ENCODE data around the gene SLC7A10. TPM values are rescaled to one million over a fixed set of nuclear protein-coding genes. Genes with fewer than 3 reads are reported as not detected.
"Not testable (repeated sequence)": the region's sequence is repeated elsewhere in the genome, so short reads cannot be mapped to it uniquely, and the experiment has no call there.

The SLC7A10 gene
- total RNA-seq, 1 donor from 2014 or later: not detected

- peaks cover 11% of the 10 kb centered on the region for H3K36me3 Mint-ChIP-seq (ENCODE audit: low read depth)
- no peak for DNase-seq (ENCODE audit: low spot score)
- no peak overlapping the region for H3K27ac Mint-ChIP-seq
- no peak overlapping the region for H3K4me3 Mint-ChIP-seq (ENCODE audit: low read depth)
- no peaks in the 10 kb centered on the region for H3K4me1 Mint-ChIP-seq (ENCODE audit: low read depth)
- peaks cover 33% of the 10 kb centered on the region for H3K27me3 Mint-ChIP-seq (ENCODE audit: low read depth)
- peaks cover 17% of the 10 kb centered on the region for H3K9me3 Mint-ChIP-seq
- intact Hi-C loops (cut with micrococcal nuclease): no loop called here
These were observed 4.3 kb upstream of the SLC7A10 start for GRCh38 chr19:33229962-33230361.

DNA sequence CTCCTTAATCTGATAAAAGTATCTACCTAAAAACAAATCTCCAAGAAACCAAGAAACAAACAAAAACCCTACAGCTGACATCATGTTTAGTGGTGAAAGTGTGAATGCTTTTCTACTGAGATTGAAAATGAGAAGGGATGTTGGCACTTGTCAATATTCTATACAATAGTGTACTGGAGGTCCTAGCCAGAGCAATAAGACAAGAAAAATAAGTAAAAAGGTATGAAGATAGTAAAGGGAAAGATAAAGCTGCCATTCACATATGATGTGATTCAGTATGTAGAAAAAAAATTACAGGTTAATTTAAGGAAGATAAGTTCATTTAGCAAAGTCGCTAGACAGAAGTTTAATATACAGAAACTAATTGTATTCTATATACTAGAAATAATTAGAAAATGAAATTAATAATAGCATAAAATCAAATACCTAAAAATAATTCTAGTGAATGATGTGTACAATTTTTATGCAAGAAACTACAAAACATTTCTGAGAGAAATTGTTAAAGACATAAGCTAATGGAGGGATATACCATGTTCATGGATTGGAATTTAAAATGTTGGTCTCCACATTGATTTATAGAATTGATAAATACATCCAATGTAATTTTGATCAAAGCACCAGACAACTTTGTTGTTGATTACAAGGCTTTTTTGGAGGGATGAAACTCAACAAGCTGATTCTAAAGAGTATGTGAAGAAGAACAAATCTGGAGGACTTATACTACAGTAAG lies 2.4 kb upstream of the SLC7A10 start:
- intact Hi-C loops (cut with micrococcal nuclease): no loop called here
- Mint-ChIP-seq H3K4me3 (ENCODE audit: low read depth) (no peak overlapping the region), H3K36me3 (ENCODE audit: low read depth) (peaks cover 11% of the 10 kb centered on the region), H3K27me3 (ENCODE audit: low read depth) (peaks cover 45% of the 10 kb centered on the region), H3K4me1 (ENCODE audit: low read depth) (no peaks in the 10 kb centered on the region), H3K27ac (no peak overlapping the region), H3K9me3 (peaks cover 17% of the 10 kb centered on the region)
- no peak for DNase-seq (ENCODE audit: low spot score)

GRCh38 chr19:33227242-33227650 lies 1.6 kb upstream of the SLC7A10 start:
- H3K36me3 Mint-ChIP-seq (ENCODE audit: low read depth): peaks cover 11% of the 10 kb centered on the region
- H3K9me3 Mint-ChIP-seq: peaks cover 17% of the 10 kb centered on the region
- peaks cover 47% of the 10 kb centered on the region for H3K27me3 Mint-ChIP-seq (ENCODE audit: low read depth)
- no peaks in the 10 kb centered on the region for H3K4me1 Mint-ChIP-seq (ENCODE audit: low read depth)
- no peak overlapping the region for H3K4me3 Mint-ChIP-seq (ENCODE audit: low read depth)
- intact Hi-C loops (cut with micrococcal nuclease): no loop called here
- DNase-seq (ENCODE audit: low spot score): no peak
- H3K27ac Mint-ChIP-seq: no peak overlapping the region

- Mint-ChIP-seq H3K4me3 (ENCODE audit: low read depth) (no peak overlapping the region), H3K4me1 (ENCODE audit: low read depth) (no peaks in the 10 kb centered on the region), H3K9me3 (peaks cover 17% of the 10 kb centered on the region), H3K36me3 (ENCODE audit: low read depth) (peaks cover 11% of the 10 kb centered on the region), H3K27ac (no peak overlapping the region), H3K27me3 (ENCODE audit: low read depth) (peaks cover 47% of the 10 kb centered on the region)
- intact Hi-C loops (cut with micrococcal nuclease): no loop called here
- no peak for DNase-seq (ENCODE audit: low spot score)
These were observed 1.0 kb upstream of the SLC7A10 start for GRCh38 chr19:33226550-33227241.

DNA sequence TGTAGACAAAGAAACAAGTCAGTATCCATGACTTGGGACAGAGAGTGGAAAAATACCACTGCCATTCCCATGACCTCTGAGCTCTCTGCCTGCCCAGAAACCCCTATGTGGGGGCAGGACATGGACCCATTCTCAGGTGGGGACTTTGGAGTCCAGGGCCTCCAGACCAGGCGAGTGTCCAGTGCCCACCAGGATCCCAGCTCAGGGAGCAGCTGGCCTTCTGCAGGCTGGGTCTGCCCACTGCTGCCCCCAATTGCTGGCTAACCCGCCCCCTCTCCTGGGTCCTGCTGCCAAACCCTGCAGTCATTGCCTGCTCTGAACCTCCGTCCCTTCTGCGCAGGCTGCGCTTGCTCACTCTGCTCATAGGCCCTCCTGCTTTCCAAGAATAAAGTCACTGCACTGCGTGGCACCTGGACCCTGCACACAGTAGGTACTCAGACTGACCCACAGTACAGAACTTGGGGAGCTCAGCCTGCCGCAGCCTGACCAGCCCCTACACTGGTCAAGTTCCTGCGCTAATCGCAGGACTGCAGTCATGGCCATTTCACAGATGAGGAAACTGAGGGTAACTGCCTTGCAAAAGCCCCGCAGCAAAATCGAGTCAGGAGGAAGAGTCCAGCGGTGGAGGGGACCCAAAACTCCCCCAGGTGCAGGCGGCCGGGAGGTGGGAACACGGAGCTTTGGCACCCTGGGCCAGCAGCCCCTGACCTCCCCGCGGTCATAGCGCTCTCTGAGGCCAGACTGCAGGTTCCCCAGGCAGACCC lies 774 bp downstream of the SLC7A10 start:
- no peak for DNase-seq (ENCODE audit: low spot score)
- H3K36me3 Mint-ChIP-seq (ENCODE audit: low read depth): peaks cover 11% of the 10 kb centered on the region
- intact Hi-C loops (cut with micrococcal nuclease): no loop called here
- peaks cover 44% of the 10 kb centered on the region for H3K27me3 Mint-ChIP-seq (ENCODE audit: low read depth)
- H3K9me3 Mint-ChIP-seq: peaks cover 17% of the 10 kb centered on the region
- no peak overlapping the region for H3K4me3 Mint-ChIP-seq (ENCODE audit: low read depth)
- no peaks in the 10 kb centered on the region for H3K4me1 Mint-ChIP-seq (ENCODE audit: low read depth)
- H3K27ac Mint-ChIP-seq: no peak overlapping the region

DNA sequence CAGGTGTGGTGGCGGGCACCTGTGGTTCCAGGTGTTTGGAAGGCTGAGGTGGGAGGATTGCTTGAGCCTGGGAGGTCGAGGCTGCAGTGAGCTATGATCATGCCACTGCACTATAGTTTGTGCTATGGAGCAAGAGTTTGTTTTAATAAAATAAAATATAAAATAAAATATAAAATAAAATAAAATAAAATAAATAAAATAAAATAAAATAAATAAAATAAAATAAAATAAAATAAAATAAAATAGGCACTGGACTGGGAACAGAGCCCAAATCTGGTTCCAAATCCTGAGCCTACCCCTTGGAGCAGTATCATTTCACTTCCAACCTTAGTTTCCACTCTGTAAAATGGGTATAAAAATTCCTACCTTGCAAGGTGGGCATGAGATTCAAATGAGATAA lies 3.4 kb downstream of the SLC7A10 start:
- peaks cover 27% of the 10 kb centered on the region for H3K27me3 Mint-ChIP-seq (ENCODE audit: low read depth)
- H3K4me3 Mint-ChIP-seq (ENCODE audit: low read depth); intact Hi-C loops (cut with micrococcal nuclease); DNase-seq (ENCODE audit: low spot score); H3K9me3 Mint-ChIP-seq; H3K36me3 Mint-ChIP-seq (ENCODE audit: low read depth); H3K4me1 Mint-ChIP-seq (ENCODE audit: low read depth); H3K27ac Mint-ChIP-seq: not testable (repeated sequence)

DNA sequence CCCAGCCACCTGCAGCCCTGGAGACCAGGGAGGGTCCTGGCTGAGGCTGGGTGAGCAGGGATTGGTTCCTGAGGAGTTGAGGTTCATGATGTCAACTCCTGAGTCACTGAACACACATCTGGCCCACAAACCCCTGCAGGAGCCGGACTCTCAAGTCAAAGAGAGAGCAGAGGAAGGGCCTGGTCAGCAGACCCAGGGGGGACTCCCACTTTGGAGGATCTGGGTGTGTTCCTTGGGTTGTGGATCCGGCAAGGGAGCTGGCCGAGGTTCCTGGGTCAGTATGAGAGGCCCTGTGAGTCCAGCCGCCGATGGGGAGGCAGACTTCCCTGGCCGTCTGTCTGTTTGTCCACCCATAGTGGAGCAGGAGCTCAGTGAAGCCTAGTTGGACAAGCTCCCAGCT lies 4.0 kb downstream of the SLC7A10 start:
- intact Hi-C loops (cut with micrococcal nuclease): no loop called here
- peaks cover 24% of the 10 kb centered on the region for H3K27me3 Mint-ChIP-seq (ENCODE audit: low read depth)
- H3K36me3 Mint-ChIP-seq (ENCODE audit: low read depth): no peaks in the 10 kb centered on the region

GRCh38 chr19:33220735-33221134 lies 4.9 kb downstream of the SLC7A10 start:
- Mint-ChIP-seq H3K4me3 (ENCODE audit: low read depth) (no peak overlapping the region), H3K27me3 (ENCODE audit: low read depth) (peaks cover 16% of the 10 kb centered on the region), H3K9me3 (no peaks in the 10 kb centered on the region), H3K4me1 (ENCODE audit: low read depth) (no peaks in the 10 kb centered on the region), H3K36me3 (ENCODE audit: low read depth) (no peaks in the 10 kb centered on the region), H3K27ac (no peak overlapping the region)
- intact Hi-C loops (cut with micrococcal nuclease): no loop called here
- DNase-seq (ENCODE audit: low spot score): no peak

More for the DNA sequence above, 4.0 kb downstream of the SLC7A10 start:
- Mint-ChIP-seq H3K9me3 (no peaks in the 10 kb centered on the region), H3K27ac (no peak overlapping the region), H3K4me3 (ENCODE audit: low read depth) (no peak overlapping the region), H3K4me1 (ENCODE audit: low read depth) (no peaks in the 10 kb centered on the region)
- DNase-seq (ENCODE audit: low spot score): no peak

- no peaks in the 10 kb centered on the region for H3K4me1 Mint-ChIP-seq (ENCODE audit: low read depth)
- no peak for DNase-seq (ENCODE audit: low spot score)
- no peaks in the 10 kb centered on the region for H3K9me3 Mint-ChIP-seq
- intact Hi-C loops (cut with micrococcal nuclease): no loop called here
- H3K27ac Mint-ChIP-seq: no peak overlapping the region
- H3K4me3 Mint-ChIP-seq (ENCODE audit: low read depth): no peak overlapping the region
- peaks cover 15% of the 10 kb centered on the region for H3K27me3 Mint-ChIP-seq (ENCODE audit: low read depth)
- H3K36me3 Mint-ChIP-seq (ENCODE audit: low read depth): no peaks in the 10 kb centered on the region
These were observed 5.5 kb downstream of the SLC7A10 start for GRCh38 chr19:33220115-33220514.

- no peak for DNase-seq (ENCODE audit: low spot score)
These were observed 6.3 kb downstream of the SLC7A10 start for GRCh38 chr19:33219261-33219815.

GRCh38 chr19:33217881-33218280 lies 7.8 kb downstream of the SLC7A10 start:
- no peaks in the 10 kb centered on the region for H3K9me3 Mint-ChIP-seq
- no peak for DNase-seq (ENCODE audit: low spot score)
- peaks cover 2% of the 10 kb centered on the region for H3K27me3 Mint-ChIP-seq (ENCODE audit: low read depth)
- no peak overlapping the region for H3K27ac Mint-ChIP-seq
- H3K4me1 Mint-ChIP-seq (ENCODE audit: low read depth): no peaks in the 10 kb centered on the region
- intact Hi-C loops (cut with micrococcal nuclease): no loop called here
- H3K36me3 Mint-ChIP-seq (ENCODE audit: low read depth): no peaks in the 10 kb centered on the region
- H3K4me3 Mint-ChIP-seq (ENCODE audit: low read depth): no peak overlapping the region

More at GRCh38 chr19:33219261-33219815, 6.3 kb downstream of the SLC7A10 start:
- Mint-ChIP-seq H3K27me3 (ENCODE audit: low read depth) (peaks cover 8% of the 10 kb centered on the region), H3K4me3 (ENCODE audit: low read depth) (no peak overlapping the region), H3K9me3 (no peaks in the 10 kb centered on the region), H3K36me3 (ENCODE audit: low read depth) (no peaks in the 10 kb centered on the region), H3K4me1 (ENCODE audit: low read depth) (no peaks in the 10 kb centered on the region), H3K27ac (no peak overlapping the region)
- intact Hi-C loops (cut with micrococcal nuclease): no loop called here

DNA sequence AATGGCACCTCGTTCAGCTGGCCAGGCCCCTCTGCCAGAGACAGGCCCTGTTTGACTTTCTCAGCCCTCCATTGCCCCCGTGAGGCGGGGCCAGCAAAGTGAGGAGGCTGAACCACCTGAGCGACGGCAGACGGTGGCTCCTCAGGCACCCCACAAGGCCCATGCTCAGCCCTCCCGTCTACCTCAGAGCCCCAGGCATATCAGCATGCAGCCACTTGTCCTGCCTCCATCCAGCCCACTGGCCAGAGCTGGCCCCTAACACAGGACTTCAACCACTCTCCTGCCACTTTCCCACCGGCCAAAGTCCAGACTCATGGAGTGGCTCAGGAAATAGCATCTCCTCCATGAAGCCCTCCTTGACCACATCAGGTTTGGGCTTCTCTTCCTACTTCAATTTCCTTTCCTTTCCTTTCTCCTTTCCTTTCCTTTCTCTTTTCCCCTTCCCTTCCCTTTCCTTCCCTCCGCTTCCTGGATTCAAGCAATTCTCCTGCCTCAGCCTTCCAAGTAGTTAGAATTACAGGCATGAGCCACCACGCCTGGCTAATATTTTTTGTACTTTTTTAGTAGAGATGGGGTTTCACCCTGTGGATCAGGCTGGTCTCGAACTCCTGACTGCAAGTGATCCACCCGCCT lies 9.3 kb downstream of the SLC7A10 start:
- H3K36me3 Mint-ChIP-seq (ENCODE audit: low read depth): no peaks in the 10 kb centered on the region
- no peak overlapping the region for H3K4me3 Mint-ChIP-seq (ENCODE audit: low read depth)
- no peaks in the 10 kb centered on the region for H3K27me3 Mint-ChIP-seq (ENCODE audit: low read depth)
- no peak for DNase-seq (ENCODE audit: low spot score)
- H3K27ac Mint-ChIP-seq: no peak overlapping the region
- H3K9me3 Mint-ChIP-seq: no peaks in the 10 kb centered on the region
- intact Hi-C loops (cut with micrococcal nuclease): no loop called here
- no peaks in the 10 kb centered on the region for H3K4me1 Mint-ChIP-seq (ENCODE audit: low read depth)
